Measurements from ENCODE around the gene GLDC.

DNA sequence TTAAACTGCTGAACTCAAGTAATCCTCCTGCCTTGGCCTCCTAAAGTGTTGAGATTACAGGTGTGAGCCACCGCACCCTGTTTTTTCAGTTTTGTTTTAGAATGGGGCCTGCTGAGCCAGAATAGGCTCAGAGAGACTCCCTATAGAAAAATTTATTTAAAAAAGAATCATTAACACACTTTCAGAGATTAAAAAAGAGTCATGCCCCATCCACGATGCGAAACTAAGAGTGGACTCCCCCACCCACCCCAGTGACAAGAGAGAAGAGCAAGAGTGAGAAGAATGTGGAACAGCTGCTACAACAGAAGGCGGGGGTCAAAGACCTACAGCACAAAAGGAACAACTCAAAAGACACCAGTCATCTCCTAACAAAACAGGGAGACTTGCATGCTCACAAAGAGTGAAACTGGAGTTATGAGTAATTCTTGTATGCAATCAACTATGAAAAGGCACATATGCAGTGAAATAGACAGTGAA is 47.2 kb downstream of the GLDC start:
- TF ChIP-seq, protein P1, sequence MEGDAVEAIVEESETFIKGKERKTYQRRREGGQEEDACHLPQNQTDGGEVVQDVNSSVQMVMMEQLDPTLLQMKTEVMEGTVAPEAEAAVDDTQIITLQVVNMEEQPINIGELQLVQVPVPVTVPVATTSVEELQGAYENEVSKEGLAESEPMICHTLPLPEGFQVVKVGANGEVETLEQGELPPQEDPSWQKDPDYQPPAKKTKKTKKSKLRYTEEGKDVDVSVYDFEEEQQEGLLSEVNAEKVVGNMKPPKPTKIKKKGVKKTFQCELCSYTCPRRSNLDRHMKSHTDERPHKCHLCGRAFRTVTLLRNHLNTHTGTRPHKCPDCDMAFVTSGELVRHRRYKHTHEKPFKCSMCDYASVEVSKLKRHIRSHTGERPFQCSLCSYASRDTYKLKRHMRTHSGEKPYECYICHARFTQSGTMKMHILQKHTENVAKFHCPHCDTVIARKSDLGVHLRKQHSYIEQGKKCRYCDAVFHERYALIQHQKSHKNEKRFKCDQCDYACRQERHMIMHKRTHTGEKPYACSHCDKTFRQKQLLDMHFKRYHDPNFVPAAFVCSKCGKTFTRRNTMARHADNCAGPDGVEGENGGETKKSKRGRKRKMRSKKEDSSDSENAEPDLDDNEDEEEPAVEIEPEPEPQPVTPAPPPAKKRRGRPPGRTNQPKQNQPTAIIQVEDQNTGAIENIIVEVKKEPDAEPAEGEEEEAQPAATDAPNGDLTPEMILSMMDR (IDR thresholded peaks at IDR 0.05), result no peak
- no peak for TF ChIP-seq POLR2A (IDR thresholded peaks at IDR 0.05)
